Measurements from ENCODE around the gene TRIM65. TPM values are rescaled to one million over a fixed set of nuclear protein-coding genes. Genes with fewer than 3 reads are reported as not detected.

Gene TRIM65
- total and polyA plus RNA-seq, 2 of the 13 experiments (the other 11 are each of a cell fraction or from before 2014, with no cell fraction given), result 10.3 to 22.4 TPM

DNA sequence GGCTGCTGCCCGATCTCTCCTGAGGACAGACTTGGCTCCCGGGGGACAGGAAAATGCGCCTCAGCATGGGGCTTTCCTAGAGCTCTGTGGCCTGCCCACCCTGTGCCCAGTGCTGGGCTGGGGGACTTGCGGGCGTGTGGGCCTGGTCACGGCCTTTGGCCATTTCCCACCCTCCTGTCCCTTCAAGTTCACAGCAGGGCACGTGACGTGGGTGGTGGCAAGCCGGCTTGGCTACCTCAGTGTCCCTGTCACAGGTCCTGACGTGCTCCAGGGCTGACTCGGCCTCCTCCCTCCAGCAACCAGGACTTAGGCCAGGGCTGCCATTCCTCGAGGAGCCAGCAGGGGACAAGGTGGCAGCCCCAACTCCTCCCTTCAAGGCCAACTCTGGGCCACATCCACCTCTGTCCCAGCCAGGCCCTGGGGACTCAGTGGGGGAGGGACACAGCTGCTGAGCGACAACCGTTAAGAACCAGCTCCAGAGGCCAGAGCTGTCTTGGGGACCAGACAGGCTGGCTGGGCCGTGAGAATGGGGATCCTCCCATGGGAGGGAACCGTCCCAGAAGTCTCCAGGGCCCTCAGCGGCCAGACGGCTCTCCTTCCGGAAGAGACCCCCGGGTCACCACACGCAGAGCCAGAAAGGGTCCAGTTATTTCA is 51.6 kb downstream of the TRIM65 start (continued):
- TF ChIP-seq, protein P1, sequence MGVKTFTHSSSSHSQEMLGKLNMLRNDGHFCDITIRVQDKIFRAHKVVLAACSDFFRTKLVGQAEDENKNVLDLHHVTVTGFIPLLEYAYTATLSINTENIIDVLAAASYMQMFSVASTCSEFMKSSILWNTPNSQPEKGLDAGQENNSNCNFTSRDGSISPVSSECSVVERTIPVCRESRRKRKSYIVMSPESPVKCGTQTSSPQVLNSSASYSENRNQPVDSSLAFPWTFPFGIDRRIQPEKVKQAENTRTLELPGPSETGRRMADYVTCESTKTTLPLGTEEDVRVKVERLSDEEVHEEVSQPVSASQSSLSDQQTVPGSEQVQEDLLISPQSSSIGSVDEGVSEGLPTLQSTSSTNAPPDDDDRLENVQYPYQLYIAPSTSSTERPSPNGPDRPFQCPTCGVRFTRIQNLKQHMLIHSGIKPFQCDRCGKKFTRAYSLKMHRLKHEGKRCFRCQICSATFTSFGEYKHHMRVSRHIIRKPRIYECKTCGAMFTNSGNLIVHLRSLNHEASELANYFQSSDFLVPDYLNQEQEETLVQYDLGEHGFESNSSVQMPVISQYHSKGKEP (CRISPR knock-in tag; IDR thresholded peaks at IDR 0.05), result no peak; the same call in 1 of the 2 replicates
- TF ChIP-seq MIER3 (CRISPR knock-in tag; IDR thresholded peaks at IDR 0.05; ENCODE audit: borderline replicate concordance) (peak; percentile 88; the same call in 1 of the 2 replicates), MEIS1 (CRISPR knock-in tag; IDR thresholded peaks at IDR 0.05; ENCODE audit: borderline replicate concordance) (peak; percentile 67; the same call in 1 of the 2 replicates), STAT5B (CRISPR knock-in tag; IDR thresholded peaks at IDR 0.05) (no peak), SALL1 (CRISPR knock-in tag; IDR thresholded peaks at IDR 0.05) (0 out of 2 replicates have a peak, but pooled peaks have one; percentile 38), ZNF354B (CRISPR knock-in tag; IDR thresholded peaks at IDR 0.05) (no peak), ZFP62 (CRISPR knock-in tag; IDR thresholded peaks at IDR 0.05) (no peak), FOXP1 (IDR thresholded peaks at IDR 0.05) (no peak), FOXP1 (CRISPR knock-in tag; IDR thresholded peaks at IDR 0.05) (0 out of 2 replicates have a peak, but pooled peaks have one; percentile 4), FOXK1 (CRISPR knock-in tag; IDR thresholded peaks at IDR 0.05; ENCODE audit: borderline replicate concordance, low read depth) (no peak), SRY (CRISPR knock-in tag; IDR thresholded peaks at IDR 0.05) (no peak), PAF1 (CRISPR knock-in tag; IDR thresholded peaks at IDR 0.05) (peak; percentile 89), RXRB (CRISPR knock-in tag; IDR thresholded peaks at IDR 0.05; ENCODE audit: borderline replicate concordance) (peak; percentile 68; the same call in 1 of the 2 replicates), ASH2L (IDR thresholded peaks at IDR 0.05; ENCODE audit: insufficient read length, low read depth, low read length) (no peak), RAD51 (IDR thresholded peaks at IDR 0.05; ENCODE audit: borderline replicate concordance) (no peak), SRSF4 (IDR thresholded peaks at IDR 0.05; ENCODE audit: low read depth, low read length, poor library complexity, severe bottlenecking) (no peak), SOX6 (IDR thresholded peaks at IDR 0.05) (no peak), SOX6 (CRISPR knock-in tag; IDR thresholded peaks at IDR 0.05) (peak; percentile 45), ZNF607 (CRISPR knock-in tag; IDR thresholded peaks at IDR 0.05; ENCODE audit: borderline replicate concordance) (peak; percentile 27), RBAK (CRISPR knock-in tag; IDR thresholded peaks at IDR 0.05) (peak; percentile 61; the same call in 1 of the 2 replicates), FIP1L1 (IDR thresholded peaks at IDR 0.05; ENCODE audit: borderline replicate concordance, insufficient read depth, low read depth, low read length) (no peak; the same call in 1 of the 2 replicates), ISX (CRISPR knock-in tag; conservative IDR thresholded peaks at IDR 0.05) (no peak), TBX3 (IDR thresholded peaks at IDR 0.05; ENCODE audit: borderline replicate concordance) (peak; percentile 59; the same call in 1 of the 2 replicates), CCDC6 (CRISPR knock-in tag; IDR thresholded peaks at IDR 0.05) (no peak), TCF7L2 (IDR thresholded peaks at IDR 0.05; ENCODE audit: low read depth, low read length) (no peak), PLRG1 (conservative IDR thresholded peaks at IDR 0.05) (no peak), ZNF713 (CRISPR knock-in tag; IDR thresholded peaks at IDR 0.05) (no peak), ZNF788 (CRISPR knock-in tag; IDR thresholded peaks at IDR 0.05; ENCODE audit: borderline replicate concordance) (peak; percentile 46), ZIK1 (CRISPR knock-in tag; IDR thresholded peaks at IDR 0.05; ENCODE audit: borderline replicate concordance, low read depth) (no peak; the same call in 1 of the 2 replicates)
- TF ChIP-seq, protein P2, sequence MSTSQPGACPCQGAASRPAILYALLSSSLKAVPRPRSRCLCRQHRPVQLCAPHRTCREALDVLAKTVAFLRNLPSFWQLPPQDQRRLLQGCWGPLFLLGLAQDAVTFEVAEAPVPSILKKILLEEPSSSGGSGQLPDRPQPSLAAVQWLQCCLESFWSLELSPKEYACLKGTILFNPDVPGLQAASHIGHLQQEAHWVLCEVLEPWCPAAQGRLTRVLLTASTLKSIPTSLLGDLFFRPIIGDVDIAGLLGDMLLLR (CRISPR knock-in tag; IDR thresholded peaks at IDR 0.05), result no peak
- TF ChIP-seq, protein P3, sequence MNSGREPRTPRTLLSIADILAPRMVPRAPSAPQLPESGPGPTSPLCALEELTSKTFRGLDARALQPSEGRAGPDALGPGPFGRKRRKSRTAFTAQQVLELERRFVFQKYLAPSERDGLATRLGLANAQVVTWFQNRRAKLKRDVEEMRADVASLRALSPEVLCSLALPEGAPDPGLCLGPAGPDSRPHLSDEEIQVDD (CRISPR knock-in tag; IDR thresholded peaks at IDR 0.05; ENCODE audit: borderline replicate concordance), result no peak

All from HepG2 (cell line).